ENCODE data around the gene LHPP. TPM values are rescaled to one million over a fixed set of nuclear protein-coding genes. Genes with fewer than 3 reads are reported as not detected.

LHPP gene
- total and polyA plus RNA-seq, 10 of the 15 experiments (the other 5 are each of a cell fraction or from before 2014, with no cell fraction given), result 0.79 to 9.8 (median 6.7) TPM

DNA sequence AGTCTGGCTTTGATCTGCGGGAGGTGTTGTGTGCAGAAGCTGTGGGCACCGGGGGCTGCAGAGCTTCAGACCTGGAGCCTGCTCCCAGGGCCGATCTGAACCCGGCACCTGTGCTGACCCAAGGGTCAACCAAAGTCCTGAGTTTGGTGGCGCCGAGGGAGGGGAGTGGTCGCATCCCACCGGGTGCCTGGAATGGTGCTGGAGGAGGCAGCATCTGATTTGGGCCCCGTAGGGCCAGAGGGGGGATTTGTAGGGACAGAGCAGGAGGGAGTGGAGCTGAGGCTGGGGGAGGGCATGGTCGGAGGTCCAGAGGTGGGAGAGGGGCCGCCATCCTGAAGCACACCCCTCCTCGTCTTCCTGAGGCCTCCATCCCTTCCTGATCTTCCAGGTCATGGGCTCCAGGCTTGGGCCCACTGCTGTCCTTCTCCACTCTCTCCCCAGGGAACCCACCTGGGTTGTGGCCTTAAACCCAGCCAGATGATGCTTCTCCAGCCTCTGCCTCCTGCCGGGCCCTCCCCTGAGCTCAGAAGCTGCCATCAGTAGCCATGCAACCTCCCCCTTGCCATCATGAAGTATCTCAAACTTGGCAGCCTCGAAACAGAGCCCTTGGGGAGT, 112.9 kb downstream of the LHPP start:
- WGBS (ENCODE audit: insufficient coverage, insufficient replicate concordance, low lambda C conversion rate, missing lambda C conversion rate), result 40% methylated on average over 14 of the region's 14 CpGs
- Histone ChIP-seq H3K9ac (ENCODE audit: control insufficient read depth, insufficient read depth, low read length) (no peak overlapping the region), H3K27ac (ENCODE audit: control insufficient read depth, insufficient read depth) (no peak overlapping the region), H3K4me2 (ENCODE audit: control insufficient read depth, insufficient read depth) (no peak overlapping the region), H3K4me3 (no peak overlapping the region), H2AFZ (ENCODE audit: control insufficient read depth, low read depth, low read length) (no peak overlapping the region), H4K20me1 (ENCODE audit: control insufficient read depth, insufficient read depth) (no peaks in the 10 kb centered on the region), H3K9me3 (replicated peaks; ENCODE audit: control insufficient read depth, insufficient read depth, low read length) (no peaks in the 10 kb centered on the region), H3K79me2 (ENCODE audit: control insufficient read depth, insufficient read depth, low read length) (no peaks in the 10 kb centered on the region), H3K36me3 (ENCODE audit: control insufficient read depth in 2 of 2, insufficient read depth in 2 of 2, low read length in 1 of 2) (no peaks in the 10 kb centered on the region), H3K4me1 (ENCODE audit: control insufficient read depth, insufficient read depth, low read length) (no peaks in the 10 kb centered on the region), H3K27me3 (replicated peaks in 1 of 2; ENCODE audit: control insufficient read depth in 2 of 2, insufficient read depth in 2 of 2, low read length in 1 of 2) (no peaks in the 10 kb centered on the region; a peak in 1 of 4 replicates)
- ATAC-seq (no peak), DNase-seq (ENCODE audit: low read depth, low spot score) (no peak), FAIRE-seq (no peak)
- SMC1A ChIA-PET (ENCODE audit: uncharacterized antibody, unreplicated experiment), result no interaction called here
- POLR2A ChIA-PET, result no interaction called here
- no TSS peak for BruUV-seq (replicated peaks)
- CTCF ChIA-PET, result no interaction called here
- intact Hi-C loops (cut with micrococcal nuclease; ENCODE audit: unreplicated experiment) (no loop called here), in situ Hi-C loops (cut with MboI) (no loop called here)
- TF ChIP-seq LARP7 (IDR thresholded peaks at IDR 0.05) (no peak), FOS (IDR thresholded peaks at IDR 0.05; ENCODE audit: borderline replicate concordance, extremely low read depth, insufficient read length) (no peak), EGR1 (IDR thresholded peaks at IDR 0.05; ENCODE audit: borderline replicate concordance in 1 of 2, low read depth in 2 of 2, low read length in 2 of 2) (no peak), BMI1 (IDR thresholded peaks at IDR 0.05; ENCODE audit: borderline replicate concordance) (no peak), CBX3 (IDR thresholded peaks at IDR 0.05; ENCODE audit: borderline replicate concordance, low read depth) (no peak), WRNIP1 (IDR thresholded peaks at IDR 0.05; ENCODE audit: borderline replicate concordance, low read depth, low read length) (no peak)
- RAD21 ChIA-PET (ENCODE audit: unreplicated experiment), result no interaction called here
